ENCODE measurements around the gene PCBP4. TPM values are rescaled to one million over a fixed set of nuclear protein-coding genes. Genes with fewer than 3 reads are reported as not detected.

PCBP4 gene
- total RNA-seq, 2 donors from 2014 or later: 16.6 to 24.7 TPM

DNA sequence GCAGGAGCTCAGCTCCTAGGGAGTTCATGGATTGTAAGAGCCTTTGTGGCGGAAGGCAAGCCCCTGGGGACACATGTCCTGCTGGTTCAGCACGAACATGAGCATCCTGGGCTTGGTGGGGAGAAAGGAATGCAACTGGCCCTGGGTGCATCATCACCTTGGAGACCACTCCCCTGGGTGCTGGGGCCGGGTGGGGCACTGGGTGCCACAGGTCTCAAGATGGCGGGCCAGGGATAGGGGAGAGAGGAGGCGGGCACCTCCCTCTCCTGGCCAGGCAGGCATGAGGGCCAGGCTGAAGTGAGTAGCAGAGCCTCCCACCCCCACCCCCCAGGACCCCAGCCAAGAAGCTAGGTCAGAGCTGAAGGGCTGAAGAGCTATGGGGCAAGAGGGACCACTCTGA, 768 bp downstream of the PCBP4 start:
- peak overlapping the region in 3 of 4 donors; percentile 77 to 91 (median 83) for H3K27ac ChIP-seq
- DNase-seq: no peak
- no peak for TF ChIP-seq POLR2A (IDR thresholded peaks at IDR 0.05)
- TF ChIP-seq, protein P1, sequence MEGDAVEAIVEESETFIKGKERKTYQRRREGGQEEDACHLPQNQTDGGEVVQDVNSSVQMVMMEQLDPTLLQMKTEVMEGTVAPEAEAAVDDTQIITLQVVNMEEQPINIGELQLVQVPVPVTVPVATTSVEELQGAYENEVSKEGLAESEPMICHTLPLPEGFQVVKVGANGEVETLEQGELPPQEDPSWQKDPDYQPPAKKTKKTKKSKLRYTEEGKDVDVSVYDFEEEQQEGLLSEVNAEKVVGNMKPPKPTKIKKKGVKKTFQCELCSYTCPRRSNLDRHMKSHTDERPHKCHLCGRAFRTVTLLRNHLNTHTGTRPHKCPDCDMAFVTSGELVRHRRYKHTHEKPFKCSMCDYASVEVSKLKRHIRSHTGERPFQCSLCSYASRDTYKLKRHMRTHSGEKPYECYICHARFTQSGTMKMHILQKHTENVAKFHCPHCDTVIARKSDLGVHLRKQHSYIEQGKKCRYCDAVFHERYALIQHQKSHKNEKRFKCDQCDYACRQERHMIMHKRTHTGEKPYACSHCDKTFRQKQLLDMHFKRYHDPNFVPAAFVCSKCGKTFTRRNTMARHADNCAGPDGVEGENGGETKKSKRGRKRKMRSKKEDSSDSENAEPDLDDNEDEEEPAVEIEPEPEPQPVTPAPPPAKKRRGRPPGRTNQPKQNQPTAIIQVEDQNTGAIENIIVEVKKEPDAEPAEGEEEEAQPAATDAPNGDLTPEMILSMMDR (IDR thresholded peaks at IDR 0.05): no peak
- H3K27me3 ChIP-seq: no peaks in the 10 kb centered on the region
- 74 to 90% methylated on average over 2 to 4 of the region's 5 CpGs for WGBS, 2 donors
- no peaks in the 10 kb centered on the region for H3K36me3 ChIP-seq (replicated peaks in 1 of 2; ENCODE audit: insufficient read depth in 1 of 2, low read depth in 2 of 2)
- intact Hi-C loops (cut with DNase I): no loop called here
- no peak for ATAC-seq
- peaks cover 67% of the 10 kb centered on the region for H3K4me1 ChIP-seq
- H3K4me3 ChIP-seq: peak overlapping the region in 1 of 2 donors; percentile 42
- H3K9me3 ChIP-seq: no peaks in the 10 kb centered on the region

DNA sequence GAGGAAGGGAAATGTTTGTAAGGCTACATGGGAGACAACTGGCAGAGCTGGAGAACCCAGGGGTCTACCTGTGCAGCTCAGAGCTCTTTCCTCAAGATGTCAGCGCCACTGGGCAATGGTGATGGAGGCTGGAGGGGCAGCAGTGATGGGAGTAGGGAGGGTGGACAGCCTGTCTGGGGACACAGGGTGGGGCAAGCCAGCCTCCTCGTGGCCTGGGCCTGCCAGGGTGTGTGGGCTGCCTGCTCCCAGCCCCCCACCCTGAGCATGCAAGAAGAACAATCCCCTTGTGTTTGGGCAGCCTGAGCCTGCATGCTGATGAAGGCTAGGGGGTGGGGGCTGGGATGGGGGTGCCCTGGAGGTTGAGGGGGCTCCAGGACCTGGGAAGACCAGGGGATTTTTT, 1.2 kb downstream of the PCBP4 start:
- H3K36me3 ChIP-seq (replicated peaks in 1 of 2; ENCODE audit: insufficient read depth in 1 of 2, low read depth in 2 of 2): no peaks in the 10 kb centered on the region
- intact Hi-C loops (cut with DNase I): no loop called here
- ATAC-seq (no peak), DNase-seq (no peak)
- H3K4me3 ChIP-seq: no peak overlapping the region
- TF ChIP-seq, protein P1 (IDR thresholded peaks at IDR 0.05): no peak
- TF ChIP-seq POLR2A (IDR thresholded peaks at IDR 0.05): no peak
- WGBS, 2 donors: 80% methylated on average over 2 of the region's 2 CpGs
- peaks cover 63% of the 10 kb centered on the region for H3K4me1 ChIP-seq
- H3K27ac ChIP-seq: no peak overlapping the region
- H3K27me3 ChIP-seq: no peaks in the 10 kb centered on the region
- no peaks in the 10 kb centered on the region for H3K9me3 ChIP-seq

DNA sequence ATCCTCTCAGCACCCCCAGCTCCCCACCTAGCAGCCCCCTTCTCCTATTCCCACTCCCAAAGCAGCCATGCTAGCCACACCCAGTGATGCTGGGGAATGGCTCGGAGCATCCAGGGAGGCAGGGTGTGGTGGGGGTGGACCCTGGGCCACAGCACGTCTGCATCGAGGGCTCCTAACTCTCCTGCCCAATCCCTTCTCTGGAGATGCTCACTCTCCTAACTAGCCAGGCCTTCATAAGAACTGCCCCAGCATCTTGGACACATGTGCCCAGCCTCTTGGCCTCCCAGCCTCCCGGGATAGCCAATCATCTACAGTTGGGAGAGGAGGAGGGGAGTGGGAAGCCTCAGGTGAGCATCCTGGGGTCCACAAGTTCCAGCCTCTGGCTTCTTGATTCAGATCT, 2.7 kb downstream of the PCBP4 start:
- no peaks in the 10 kb centered on the region for H3K36me3 ChIP-seq (replicated peaks in 1 of 2; ENCODE audit: insufficient read depth in 1 of 2, low read depth in 2 of 2)
- H3K27ac ChIP-seq: no peak overlapping the region
- intact Hi-C loops (cut with DNase I): no loop called here
- DNase-seq (no peak), ATAC-seq (no peak)
- TF ChIP-seq, protein P1 (IDR thresholded peaks at IDR 0.05): no peak
- no peak for TF ChIP-seq POLR2A (IDR thresholded peaks at IDR 0.05)
- 83 to 84% methylated on average over 4 of the region's 4 CpGs for WGBS, 2 donors
- peaks cover 48% of the 10 kb centered on the region for H3K4me1 ChIP-seq
- H3K27me3 ChIP-seq: no peaks in the 10 kb centered on the region
- no peaks in the 10 kb centered on the region for H3K9me3 ChIP-seq
- no peak overlapping the region for H3K4me3 ChIP-seq

DNA sequence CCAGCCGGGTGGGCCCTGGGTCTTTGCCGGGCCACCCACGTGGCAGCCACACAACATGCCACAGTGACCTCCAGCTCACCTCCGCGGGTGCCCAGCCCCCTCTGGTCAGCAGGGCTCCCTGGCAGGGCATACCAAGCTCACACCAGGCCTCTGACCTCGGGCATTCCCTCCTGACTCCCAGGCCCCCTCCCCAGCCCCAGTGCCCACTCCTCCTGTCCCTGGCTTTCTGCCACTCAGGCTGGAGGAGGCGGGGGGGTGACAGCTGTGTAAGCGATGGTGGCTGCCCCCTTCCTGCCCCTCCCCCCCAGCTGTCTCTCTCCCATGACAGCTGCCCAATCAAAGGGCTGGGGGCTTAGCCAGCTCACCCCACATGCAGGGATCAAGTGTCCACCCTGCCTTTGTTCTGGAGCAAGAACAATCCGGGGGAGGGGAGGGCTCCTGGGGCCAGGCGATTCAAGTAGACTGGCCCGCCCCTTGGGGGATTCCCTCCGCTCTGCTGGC, 3.3 kb downstream of the PCBP4 start:
- 69 to 79% methylated on average over 9 to 12 of the region's 12 CpGs for WGBS, 2 donors
- Histone ChIP-seq H3K27me3 (no peaks in the 10 kb centered on the region), H3K9me3 (no peaks in the 10 kb centered on the region), H3K36me3 (replicated peaks in 1 of 2; ENCODE audit: insufficient read depth in 1 of 2, low read depth in 2 of 2) (no peaks in the 10 kb centered on the region), H3K27ac (no peak overlapping the region), H3K4me1 (peaks cover 43% of the 10 kb centered on the region), H3K4me3 (no peak overlapping the region)
- ATAC-seq (no peak), DNase-seq (no peak)
- no peak for TF ChIP-seq POLR2A (IDR thresholded peaks at IDR 0.05)
- TF ChIP-seq, protein P1 (IDR thresholded peaks at IDR 0.05): no peak
- intact Hi-C loops (cut with DNase I): no loop called here

DNA sequence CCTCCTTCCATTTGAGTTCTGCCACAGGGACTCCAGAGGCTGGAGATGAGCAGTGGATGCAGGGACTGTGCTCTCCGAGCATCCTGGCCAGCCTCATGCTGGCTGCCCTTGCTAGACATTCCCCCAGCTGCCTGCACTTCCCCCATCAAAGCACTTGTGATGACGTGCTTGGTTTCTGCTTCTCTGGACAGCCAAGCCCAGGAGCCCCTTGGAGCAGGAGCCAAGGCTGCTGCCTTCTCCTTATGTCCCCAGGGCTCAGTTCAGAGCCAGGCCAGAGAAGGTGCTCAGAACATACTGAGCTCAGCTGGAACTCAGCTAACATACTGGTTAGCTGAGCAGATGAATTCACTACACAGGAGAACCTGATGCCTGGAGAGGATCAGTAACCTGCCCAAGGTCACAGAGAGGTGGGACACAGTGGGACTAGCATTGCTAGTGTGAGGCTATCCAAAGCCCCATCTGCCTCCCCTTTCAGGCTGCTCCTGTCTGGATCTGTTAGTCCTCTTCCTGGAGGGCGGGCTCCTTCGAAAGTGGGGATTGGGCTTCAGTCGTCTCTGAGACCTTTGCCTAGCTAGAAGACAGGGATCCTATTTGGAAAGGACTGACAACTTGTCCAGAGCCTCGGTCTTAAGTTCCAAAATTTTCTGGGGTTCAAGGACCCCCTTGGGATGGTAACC, 4.3 kb downstream of the PCBP4 start:
- H3K27ac ChIP-seq: no peak overlapping the region
- ATAC-seq (no peak), DNase-seq (no peak)
- no peaks in the 10 kb centered on the region for H3K9me3 ChIP-seq
- WGBS, 2 donors: 84 to 95% methylated on average over 2 to 6 of the region's 6 CpGs
- TF ChIP-seq, protein P1 (IDR thresholded peaks at IDR 0.05): no peak
- TF ChIP-seq POLR2A (IDR thresholded peaks at IDR 0.05): no peak
- no peak overlapping the region for H3K4me3 ChIP-seq
- intact Hi-C loops (cut with DNase I): no loop called here
- no peaks in the 10 kb centered on the region for H3K36me3 ChIP-seq (replicated peaks in 1 of 2; ENCODE audit: insufficient read depth in 1 of 2, low read depth in 2 of 2)
- peaks cover 35% of the 10 kb centered on the region for H3K4me1 ChIP-seq
- no peaks in the 10 kb centered on the region for H3K27me3 ChIP-seq

All from body of pancreas (tissue), 4 donors.